ENCODE results near the gene ECPAS.
A peak's percentile ranks its signal among the peaks of the same experiment; 100 is the strongest.
"Not testable (repeated sequence)": the region's sequence is repeated elsewhere in the genome, so short reads cannot be mapped to it uniquely, and the experiment has no call there.

Gene ECPAS

DNA sequence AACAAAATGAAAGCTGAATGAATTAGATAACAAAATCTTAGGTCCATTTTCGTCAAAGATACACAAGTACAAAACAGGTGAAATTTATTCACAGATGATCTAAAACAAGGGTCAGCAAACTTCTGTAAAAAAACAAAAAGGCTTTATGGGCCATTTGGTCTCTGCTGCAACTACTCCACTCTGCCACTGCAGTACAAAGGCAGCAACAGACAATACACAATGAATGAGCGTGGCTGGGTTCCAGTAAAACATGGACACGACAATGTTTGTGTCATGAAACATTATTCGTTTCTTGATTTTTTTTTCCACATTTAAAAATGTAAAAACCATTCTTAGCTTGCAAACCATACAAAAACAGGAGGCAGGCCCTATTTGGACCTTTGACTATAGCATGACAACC lies 71.9 kb downstream of the ECPAS start:
- DNase-seq (ENCODE audit: low read depth, low spot score): no peak

DNA sequence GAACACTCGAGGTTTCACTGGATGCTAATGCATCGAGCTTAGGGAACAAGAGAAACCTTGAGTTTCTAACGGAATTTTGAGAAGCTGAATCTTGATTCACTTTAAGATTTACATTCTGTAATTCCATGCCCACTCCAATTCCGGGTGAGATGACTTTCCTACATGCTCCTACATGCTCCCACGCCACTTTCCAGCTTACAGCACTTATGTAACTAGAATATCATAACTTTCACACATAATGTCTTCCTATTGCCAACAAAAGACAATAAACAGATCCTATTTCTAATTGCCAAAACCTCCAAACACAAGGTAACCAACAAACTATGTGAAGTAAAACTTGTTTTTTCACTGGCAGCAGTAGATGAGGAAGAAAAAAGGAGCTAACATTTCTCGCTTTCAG lies 72.9 kb downstream of the ECPAS start:
- no peak for DNase-seq (ENCODE audit: low read depth, low spot score)

DNA sequence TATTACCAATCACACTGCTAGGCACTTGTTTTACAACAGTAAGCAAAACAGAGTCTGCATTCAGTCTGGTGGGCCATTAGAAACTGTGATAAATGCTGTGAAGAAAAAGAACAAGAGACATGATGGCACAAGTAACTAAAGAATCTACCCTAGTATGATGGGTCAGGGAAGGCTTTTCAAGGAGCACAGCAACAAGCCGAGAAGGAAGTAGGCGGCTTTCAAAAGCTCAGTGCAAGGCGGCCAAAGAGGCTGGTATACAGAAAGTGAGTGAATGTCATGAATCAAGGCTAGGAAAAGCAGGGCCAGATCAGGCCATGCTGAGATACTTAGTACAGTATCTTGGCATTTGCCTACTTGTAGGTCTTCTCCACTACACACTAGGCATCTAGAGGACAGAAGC lies 76.4 kb downstream of the ECPAS start:
- DNase-seq (ENCODE audit: low read depth, low spot score): no peak

DNA sequence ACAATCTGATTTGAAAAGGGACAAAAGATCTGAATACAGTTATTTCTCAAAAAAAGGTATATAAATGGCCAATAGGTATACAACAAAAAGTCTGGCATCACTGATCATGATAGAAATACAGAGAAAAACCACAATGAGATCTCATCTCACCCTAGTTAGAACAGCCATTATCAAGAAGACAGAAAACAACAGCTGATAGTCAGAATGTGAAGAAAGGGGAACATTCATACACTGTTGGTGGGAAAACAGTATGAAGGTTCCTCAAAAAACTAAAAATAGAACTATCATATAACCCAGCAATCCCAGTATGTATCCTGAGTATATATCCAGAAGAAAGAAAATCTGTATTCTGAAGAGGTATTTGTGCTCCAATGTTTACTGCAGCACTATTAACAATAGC lies 78.5 kb downstream of the ECPAS start:
- no peak for DNase-seq (ENCODE audit: low read depth, low spot score)

DNA sequence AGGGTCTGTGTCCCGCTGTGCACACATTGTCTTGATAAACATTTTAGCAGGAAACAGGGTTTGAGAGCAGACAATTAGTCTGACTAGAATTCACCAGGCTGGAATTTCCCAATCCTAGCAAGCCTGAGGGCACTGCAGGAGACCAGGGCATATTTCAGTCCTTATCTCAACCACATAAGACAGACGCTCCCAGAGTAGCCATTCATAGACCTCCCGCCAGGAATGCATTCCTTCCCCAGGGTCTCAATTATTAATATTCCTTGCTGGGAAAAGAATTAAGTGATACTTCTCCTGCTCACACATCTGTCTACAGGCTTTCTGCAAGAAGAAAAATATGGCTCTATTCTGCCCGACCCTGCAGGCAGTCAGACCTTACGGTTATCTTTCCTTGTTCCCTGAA lies 82.7 kb downstream of the ECPAS start:
- DNase-seq (ENCODE audit: low read depth, low spot score): not testable (repeated sequence)

DNA sequence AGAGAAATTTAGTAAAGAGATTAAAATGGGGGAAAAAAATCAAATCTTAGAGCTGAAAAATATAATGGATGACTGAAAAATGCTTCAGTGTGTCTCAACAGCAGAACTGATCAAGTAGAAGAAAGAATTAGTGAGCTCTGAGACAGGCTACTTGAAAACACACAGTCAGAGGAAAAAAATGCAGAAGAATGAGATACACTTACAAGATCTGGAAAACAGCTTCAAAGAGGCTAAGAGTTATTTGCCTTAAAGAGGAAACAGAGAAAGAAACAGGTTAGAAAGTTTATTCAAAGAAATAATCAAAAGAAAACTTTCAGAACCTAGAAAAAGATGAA lies 83.7 kb downstream of the ECPAS start:
- DNase-seq (ENCODE audit: low read depth, low spot score): no peak

DNA sequence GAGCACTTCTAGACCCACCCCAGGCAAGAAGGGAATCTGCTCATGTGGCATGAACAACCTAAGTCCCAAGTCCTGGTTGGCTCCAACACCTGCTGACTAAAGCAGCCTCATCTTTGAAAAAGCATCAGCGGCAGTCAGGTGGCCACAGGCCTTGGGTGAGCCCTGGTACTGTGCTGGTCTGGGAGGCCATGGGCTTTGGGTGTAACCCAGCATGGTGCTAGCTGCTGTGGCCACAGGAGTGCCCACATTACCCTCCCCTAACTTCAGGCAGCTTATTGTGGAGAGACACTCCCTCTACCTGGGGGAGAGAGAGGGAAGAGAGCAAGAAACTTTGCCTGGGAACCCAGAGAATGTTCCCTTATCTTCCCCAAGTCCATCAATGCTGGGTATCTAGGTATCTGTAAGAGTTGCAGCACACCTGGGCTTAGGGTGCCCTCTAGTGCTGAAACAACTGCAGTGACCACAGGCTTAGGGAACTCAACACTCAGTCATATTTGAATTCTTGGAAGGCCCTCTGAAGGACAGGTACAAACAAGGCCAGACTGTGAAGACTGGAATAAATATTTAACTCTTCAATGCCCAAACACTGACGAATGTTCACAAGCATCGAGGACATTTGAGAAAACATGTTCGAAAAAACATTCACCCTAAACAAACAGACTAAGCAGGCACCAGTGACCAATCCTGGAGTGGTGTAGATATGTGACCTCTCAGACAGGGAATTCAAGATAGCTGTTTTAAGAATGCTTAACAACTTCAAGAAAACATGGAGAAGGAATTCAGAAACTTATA lies 84.2 kb downstream of the ECPAS start:
- DNase-seq (ENCODE audit: low read depth, low spot score): no peak

DNA sequence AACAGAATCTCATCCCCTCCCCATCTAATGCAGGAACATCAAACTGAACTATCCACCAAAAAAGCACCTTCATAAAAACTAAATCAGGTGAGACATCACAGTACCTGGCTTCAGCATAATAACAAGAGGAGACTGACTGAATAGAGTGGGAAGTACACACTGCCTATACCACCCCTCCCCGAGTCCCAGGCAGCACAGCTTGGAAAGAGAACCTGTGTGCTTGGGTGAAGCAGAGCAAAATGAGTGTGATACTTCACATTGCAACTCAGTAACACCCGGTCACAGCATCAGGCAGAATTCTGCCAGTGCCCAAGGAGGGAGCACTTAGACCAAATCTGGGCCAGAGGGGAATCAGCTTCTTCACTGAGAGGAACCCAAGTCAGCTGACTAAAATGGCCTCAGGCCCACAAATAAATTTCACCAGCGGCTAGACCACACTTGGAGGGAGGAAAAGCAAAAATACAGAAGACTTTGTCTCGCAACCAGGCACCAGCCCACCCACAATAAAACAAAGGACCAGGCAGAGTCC lies 84.9 kb downstream of the ECPAS start:
- DNase-seq (ENCODE audit: low read depth, low spot score): no peak

DNA sequence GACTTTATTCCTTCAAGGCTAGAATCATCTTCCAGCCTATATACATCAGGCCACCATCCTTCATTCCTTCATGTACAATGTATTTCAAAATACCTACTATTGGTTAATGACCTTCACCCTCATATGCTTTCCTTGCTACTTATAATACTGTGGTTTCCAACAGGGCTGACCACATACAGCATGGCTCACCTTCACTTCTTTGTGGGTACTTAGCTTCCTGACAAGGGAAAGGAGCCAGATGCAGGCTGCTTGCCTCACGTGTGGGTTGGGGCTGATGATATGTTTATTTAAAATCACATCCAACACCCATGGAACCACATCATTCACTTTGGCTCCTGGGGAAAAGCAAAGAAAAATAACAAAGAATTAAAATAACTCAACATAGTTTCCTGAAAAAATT lies 90.2 kb downstream of the ECPAS start:
- DNase-seq (ENCODE audit: low read depth, low spot score): no peak

DNA sequence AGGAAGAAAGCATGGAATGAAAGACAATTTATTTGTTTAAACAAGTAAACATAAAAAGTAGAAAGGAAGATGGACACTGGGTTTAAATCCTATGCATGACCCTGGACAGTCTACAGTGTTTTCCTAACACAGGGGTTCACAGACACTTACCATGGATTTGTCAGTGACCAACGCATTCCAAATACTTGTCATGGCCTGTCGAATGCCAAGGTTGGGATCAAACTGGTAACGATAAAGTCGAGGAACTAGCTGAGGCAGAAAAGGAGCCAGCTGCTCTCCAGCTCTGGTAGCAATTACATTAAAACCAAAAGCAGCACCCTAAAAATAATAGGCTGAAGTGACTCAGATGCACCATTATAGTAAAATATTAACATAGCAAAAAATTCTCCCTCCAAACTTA lies 94.8 kb downstream of the ECPAS start:
- no peak for DNase-seq (ENCODE audit: low read depth, low spot score)

DNA sequence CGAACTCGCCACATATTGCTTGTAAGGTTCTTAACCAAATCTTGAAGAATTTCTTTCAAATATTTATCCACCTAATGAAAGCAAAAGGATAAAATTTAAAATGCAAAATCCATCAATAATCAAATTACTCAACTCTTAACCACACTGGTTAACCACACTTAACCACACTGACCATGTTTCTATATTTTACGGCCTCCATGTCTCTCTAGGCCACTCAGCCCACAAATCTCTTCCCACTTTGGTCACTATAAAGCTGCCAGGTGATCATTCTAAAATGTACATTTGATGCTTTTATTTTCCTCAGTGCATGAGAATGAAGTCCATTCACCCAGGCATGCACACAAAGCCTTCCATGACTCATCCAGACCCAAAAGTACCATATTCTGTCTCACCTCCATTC lies 97.8 kb downstream of the ECPAS start:
- DNase-seq (ENCODE audit: low read depth, low spot score): no peak

DNA sequence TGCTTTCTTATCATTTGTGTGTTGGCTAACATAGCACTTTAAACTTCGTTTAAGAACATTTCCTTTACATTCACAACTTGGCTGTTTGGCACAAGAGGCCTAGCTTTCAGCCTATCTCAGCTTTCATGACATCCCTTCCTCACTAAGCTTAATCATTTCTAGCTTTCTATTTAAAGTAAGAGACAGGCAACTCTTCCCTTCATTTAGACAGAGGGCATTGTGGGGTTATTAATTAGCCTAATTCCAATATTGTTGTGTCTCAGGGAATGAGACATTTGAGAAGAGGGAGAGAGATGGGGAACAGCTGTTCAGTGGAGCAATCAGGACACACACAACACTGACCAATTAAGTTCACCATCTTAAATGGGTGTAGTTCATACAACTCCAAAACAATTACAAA lies 103.2 kb downstream of the ECPAS start:
- no peak for DNase-seq (ENCODE audit: low read depth, low spot score)

DNA sequence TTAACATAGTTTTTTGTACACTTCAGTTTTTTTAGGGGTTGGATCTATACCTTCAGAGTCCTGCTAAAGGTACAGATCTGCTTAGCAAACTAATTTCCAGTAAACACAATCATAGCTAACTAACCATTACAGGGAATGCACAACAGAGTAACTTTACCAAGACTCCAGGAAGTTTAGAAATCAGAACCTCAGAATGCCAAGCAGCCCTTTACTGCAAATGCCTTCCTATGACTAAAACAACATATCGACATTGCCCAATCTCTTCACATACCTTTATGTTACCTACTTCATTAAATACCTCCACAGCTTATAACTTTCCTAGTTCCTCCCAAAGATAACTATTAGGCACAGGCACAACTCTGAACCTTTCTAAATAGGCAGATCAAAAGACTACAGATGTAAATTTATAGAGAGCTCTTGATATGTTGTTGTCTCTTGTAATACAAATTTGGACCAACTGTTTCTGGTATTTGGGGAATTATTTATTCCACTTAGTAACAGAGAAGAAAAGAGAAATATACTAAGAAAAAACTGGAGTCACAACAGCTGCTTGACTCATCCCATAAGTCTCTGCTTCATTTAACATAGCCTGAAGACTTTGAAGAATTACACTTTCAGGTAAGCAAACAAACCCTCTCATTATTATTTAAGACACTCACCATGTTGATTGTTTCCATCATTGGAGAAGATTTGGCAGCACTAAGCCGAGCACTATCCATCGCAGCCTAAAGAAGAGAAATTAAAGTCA lies 108.2 kb downstream of the ECPAS start:
- no peak for DNase-seq (ENCODE audit: low read depth, low spot score)

DNA sequence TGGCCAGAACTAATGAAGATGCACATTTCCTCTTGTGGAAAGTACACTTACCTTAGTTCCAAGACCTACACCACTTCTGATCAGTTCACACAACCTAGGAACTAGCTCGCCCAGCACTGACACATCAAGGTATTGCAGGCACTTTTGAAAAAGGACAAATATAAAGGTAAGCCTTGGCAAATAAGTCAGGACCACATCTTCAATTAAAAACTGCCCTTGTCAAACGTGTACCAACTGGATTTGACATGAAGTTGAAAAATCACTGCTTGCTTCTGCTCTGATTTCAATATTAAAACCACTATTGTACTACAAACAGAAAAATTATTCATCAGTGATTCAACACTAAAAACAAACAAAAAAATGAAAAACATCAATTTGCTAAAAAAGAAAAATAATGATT lies 109.1 kb downstream of the ECPAS start:
- no peak for DNase-seq (ENCODE audit: low read depth, low spot score)

DNA sequence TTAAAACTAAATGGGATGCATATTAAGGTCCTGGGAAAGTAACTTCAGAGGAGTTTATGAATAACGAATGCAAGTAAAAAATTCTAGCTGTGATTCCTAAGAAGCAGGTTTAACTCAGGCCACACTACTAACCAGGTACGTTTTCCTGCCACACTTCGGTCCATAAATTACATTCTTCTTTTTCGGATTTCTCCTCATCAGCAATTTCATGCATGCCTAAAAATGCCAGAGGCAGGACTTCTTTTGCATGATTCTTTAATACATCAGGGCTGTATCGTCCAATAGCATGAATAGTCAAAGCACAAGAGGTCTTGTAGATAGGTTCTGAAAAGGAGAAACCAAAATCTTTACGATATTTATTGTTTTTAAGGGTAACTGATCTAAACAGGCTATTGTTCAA lies 111.9 kb downstream of the ECPAS start:
- DNase-seq (ENCODE audit: low read depth, low spot score): no peak

DNA sequence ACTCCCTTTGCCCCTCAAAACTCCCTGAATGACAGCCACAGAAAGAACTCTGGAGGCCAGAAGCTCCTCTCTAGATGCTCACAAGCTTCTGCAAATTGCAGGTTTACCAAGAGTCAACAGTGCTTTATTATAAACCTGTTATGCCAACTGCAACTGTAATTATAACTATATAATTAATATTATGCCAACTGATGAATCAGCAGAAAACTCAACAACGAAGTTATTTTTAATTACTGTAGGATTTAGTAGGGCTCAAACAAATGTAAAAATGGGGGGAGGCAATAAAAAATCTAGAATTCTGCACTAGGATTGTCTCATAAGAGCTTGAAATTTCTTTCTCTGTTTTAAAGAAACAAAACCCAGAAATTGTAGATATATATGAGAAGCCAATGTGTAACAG lies 117.2 kb downstream of the ECPAS start:
- no peak for DNase-seq (ENCODE audit: low read depth, low spot score)

DNA sequence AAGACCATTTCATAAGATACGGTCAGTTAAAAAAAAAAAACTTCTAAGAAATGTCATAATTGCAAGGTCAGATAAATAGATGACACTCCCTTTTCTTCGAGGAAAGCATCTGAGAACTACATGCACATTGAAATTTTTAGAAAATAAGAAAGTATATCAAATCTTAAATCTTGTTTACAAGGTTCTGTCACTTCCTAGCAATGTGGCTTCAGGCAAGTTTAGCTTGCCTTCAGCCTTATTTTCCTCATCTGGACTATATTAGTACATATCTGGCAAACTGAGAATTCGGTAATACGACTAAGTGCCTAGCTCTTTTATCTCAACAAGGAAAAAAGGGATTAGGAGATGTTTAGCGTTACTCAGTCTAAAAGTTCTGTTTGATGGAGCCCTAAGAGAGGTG lies 121.7 kb downstream of the ECPAS start:
- no peak for DNase-seq (ENCODE audit: low read depth, low spot score)

DNA sequence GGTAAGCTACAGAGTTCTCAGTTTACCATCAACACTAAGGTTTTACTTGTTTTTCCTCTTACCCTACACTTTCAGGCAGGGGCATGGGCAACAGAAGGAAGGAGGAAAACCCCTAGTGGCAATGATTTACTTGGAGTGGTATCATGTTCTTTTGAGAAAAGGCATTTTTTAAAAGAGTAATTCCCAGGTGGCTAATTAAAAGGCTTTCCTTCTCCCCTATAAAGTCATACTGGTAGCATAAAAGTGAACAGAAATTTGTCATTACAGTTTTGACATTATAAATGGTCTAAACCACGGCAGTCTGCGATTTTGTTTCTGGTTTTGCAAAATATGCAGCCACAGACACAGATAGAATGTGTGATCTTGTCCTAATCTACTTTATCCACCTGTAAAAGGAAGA lies 123.3 kb downstream of the ECPAS start:
- no peak for DNase-seq (ENCODE audit: low read depth, low spot score)

DNA sequence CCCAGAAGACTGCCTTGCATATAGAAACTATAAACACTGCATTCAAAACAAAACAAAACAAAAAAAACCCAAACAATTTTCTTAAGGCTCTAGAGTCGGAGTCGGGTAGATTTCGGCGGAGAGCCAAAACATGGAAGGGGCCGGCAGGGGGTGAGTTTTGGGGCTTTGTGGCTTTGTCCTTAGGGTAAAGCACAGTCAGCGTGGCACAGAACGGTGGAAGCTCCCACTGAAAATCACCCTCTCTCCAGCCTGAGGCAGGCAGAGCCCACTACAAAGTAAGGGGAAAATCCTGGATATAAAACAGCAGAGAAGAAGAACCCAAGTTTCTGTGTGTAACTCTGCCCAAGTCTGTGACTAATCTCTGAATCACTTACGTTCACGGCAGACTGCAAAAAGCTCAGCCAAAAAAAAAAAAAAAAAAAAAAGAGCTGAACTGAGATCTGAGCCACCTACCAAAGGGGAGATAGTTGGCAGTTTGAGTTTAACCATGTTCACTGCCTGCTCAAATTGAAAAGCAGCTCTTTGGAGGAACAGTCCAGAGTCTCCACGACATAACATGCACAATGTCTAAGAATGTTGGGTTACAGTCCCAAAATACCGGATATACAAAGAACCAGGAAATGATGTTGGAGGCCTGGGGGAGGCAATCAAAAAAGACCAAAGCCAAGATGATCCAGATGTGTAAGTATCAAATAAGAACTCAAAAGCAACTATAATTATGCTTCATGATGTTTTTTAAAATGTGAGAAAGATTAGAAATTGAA lies 127.5 kb downstream of the ECPAS start:
- DNase-seq (ENCODE audit: low read depth, low spot score): peak; percentile 45

DNA sequence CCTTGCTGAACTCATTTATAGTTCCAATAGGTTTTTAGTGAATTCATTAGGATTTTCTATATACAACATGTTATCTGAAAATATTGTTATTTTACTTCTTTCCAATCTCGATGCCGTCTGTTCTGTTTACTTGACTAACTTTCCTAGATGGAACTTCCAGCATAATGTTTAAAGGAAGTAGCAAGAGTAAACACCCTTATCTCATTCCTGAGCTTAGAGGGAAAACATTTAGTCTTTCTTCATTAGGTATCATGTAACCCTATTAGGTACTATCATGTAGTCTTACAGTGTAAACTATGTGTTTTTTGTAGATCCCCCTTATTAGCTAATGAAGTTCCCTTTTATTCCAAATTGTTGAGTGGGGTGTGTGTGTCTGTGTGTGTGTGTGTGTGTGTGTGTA lies 131.6 kb downstream of the ECPAS start:
- DNase-seq (ENCODE audit: low read depth, low spot score): no peak

DNA sequence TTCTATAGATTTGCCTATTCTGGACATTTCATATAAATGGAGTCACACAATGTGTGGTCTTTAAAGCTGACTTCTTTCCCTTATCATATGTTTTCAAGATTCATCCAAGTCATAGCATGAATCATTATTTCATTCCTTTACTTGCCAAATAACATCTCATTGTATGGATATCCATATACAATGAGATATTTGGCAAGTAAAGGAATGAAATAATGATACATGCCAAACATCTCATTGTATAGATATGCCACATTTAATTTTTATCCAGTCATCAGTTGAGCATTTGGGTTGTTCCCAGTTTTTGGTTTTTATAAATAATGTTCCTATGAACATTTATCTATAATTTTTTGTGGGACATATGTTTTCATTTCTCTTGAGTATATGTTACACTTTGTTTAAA lies 133.6 kb downstream of the ECPAS start:
- no peak for DNase-seq (ENCODE audit: low read depth, low spot score)

DNA sequence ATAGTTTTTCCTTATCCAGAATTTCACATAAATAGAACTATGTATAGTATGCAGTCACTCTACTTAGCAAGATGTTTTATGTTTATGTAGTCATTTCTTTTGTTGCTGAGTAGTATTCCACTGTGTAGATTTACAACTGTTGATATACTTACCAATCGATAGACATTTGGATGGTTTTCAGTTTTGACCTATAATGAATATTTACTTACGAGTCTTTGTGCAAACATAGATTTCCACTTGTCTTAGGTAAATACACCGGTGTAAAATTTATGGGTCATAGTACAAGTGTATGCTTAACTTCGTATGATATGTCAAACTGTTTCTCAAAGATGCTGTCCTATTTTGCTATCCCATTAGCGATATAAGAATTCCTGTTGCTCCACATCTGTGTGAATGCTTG lies 134.4 kb downstream of the ECPAS start:
- DNase-seq (ENCODE audit: low read depth, low spot score): no peak

Data from brain pericyte (primary cell).